ENCODE data around the gene NCSTN.

The NCSTN gene

DNA sequence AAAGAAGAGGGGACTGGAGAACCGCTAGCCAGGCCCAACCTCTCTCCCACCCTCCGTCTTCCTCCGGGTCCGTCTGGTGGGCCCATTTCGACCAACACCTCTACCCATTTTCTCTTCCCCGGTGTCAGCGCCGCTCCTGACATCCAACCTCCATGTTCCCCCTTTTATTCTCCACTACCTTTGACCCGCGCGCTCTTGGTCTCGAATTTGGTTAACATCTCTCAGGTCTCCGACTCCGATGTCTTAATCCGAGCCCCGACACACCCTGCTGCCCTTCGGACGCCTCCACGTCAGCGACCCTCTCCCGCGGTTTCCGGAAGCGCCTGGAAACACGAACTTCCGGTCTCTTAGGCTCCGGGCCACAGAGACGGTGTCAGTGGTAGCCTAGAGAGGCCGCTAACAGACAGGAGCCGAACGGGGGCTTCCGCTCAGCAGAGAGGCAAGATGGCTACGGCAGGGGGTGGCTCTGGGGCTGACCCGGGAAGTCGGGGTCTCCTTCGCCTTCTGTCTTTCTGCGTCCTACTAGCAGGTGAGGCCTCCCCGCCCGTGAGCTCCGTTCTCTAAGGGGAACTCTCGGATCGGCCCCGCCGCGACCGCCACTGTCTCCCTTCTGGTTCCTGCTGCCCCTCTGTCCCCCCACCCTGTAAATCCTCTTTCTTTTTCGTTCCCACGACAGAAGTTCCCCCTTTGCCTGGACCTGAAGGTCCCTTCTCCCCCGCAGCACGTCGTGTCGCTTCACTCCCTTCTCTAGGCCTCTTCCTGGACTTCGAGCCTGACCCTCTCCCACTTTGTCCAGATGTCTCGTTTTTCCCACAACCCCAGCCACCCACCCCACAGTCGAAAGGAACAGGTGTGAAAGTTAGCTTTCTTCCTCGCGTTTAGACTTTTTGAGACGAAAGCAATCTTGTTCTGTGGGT lies at the start of gene NCSTN, which contains the start of gene COPA:
TSS of gene NCSTN (plus strand) at position 431 of the 917 bp plus-strand sequence. CDS start at position 445, 14 bp downstream.
TSS of gene COPA (minus strand) at position 298 of the 917 bp plus-strand sequence. CDS start at position 218, 80 bp downstream.
- peak; percentile 88 to 89 for DNase-seq

- no peak for DNase-seq
Observed at GRCh38 chr1:160296036-160296435, 47.1 kb upstream of the NCSTN start.

- no peak for DNase-seq
Observed at GRCh38 chr1:160300173-160300572, 43.0 kb upstream of the NCSTN start.

DNA sequence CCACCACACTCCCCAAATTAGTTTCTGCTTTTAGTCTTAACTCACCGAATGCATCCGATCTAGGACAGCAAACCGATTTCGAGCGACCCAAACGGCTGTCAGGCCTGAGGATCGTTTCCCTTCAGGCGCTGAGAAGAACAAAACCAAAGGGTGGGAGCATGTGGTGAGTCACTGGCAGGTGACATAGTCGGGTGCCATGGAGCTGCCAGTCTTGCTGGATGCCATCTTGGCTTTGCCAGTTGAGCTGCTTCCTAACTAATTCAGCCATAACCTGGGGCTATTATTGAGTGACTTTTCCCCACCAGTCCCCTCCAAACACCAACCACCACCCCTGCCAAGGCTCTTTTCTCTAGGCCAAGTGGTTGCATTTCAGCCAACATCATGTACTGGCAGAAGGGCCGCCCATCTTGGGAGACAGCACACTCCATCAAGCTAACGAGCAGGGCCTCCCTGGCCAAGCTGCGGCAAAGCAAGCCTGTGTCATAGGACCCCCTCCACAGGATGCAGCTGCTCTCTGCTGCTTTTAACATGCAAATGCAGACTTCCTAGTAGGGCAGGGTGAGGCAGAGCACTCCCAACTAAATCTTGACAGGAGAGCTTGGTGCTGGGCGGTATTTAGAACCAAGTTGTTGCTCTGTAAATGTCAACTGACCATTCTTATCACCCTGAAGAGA lies 35.9 kb upstream of the NCSTN start:
- DNase-seq = no peak

GRCh38 chr1:160308451-160309184 lies 34.6 kb upstream of the NCSTN start:
- no peak for DNase-seq

- DNase-seq = no peak
Observed at GRCh38 chr1:160309185-160309557, 34.0 kb upstream of the NCSTN start.

- no peak for DNase-seq
Observed at GRCh38 chr1:160309571-160309970, 33.6 kb upstream of the NCSTN start.

DNA sequence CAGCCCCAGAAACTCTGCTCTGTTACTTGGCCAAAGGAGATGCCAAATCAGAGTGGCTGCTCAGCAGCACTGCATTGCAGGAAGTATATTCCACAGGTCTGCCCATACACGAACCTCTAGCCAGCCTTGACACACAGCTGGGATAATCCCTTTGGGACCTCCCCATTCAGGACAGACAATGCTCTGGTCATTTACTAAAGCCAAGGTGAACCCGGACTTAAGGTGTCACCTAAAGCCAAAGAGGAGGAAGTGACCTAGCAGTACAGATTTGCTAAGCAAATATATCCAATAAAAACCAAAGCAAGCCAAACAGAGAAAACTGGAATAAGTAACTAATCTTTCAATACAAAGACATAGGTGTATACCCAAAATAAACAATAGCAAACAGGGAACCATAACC lies 27.8 kb upstream of the NCSTN start:
- no peak for DNase-seq

DNA sequence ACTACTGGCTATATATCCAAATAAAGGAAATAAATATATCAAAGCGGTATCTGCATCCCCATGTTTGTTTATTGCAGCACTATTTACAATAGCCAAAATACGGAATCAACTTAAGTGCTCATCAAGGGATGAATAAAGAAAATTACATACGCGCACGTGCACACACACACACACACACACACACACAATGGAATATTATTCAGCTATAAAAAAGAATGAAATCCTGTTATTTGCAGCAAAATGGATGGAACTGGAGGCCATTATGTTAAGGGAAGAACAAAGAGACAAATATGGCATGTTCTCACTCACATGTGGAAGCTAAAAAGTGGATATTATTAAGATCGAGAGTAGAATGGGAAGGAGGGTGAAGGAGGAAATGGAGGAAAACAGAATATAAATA lies 20.4 kb upstream of the NCSTN start:
- DNase-seq = no peak

- DNase-seq = no peak
Observed at GRCh38 chr1:160325252-160325651, 17.9 kb upstream of the NCSTN start.

GRCh38 chr1:160326418-160326817 lies 16.8 kb upstream of the NCSTN start:
- no peak for DNase-seq

DNA sequence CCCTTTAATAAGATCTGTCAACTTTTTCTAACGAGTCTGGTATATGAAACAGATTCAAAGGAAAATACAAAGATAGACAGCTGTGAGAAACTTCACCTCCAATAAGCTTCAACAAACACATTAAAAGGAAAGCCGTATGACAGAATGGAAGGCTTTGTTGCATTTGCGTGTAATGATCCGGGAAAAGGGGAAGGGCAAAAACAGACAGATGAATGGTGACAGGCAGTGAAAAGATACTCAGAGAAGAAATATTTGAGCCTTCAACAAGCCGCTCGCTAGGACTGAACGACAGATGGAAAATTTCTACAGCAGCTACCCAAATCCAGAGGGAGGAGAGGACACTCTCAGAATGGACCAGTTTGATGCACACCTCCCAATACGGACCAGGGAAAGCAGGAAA lies 15.0 kb upstream of the NCSTN start:
- no peak for DNase-seq

- DNase-seq = no peak
Observed at GRCh38 chr1:160330119-160330518, 13.1 kb upstream of the NCSTN start.

- DNase-seq = no peak
Observed at GRCh38 chr1:160332516-160332915, 10.7 kb upstream of the NCSTN start.

DNA sequence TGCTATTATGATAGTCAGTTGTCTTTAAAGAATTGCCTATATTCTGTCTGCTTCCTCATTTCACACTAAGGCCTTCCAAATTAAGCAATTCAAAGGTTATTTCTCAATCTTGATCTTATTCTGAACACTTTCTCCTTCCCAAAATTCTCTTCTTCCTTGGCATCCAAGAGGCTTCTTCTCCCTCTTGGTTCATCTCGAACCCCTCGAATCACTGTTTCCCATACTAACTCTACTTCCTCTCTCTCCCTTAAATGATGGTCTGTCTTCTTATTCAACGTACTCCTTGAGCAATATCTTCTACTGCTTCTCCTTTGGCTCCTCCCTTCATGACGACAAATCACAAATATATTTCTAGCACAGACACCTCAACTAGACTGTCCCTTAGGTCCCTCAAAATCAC lies 4.6 kb upstream of the NCSTN start:
- DNase-seq = no peak

- no peak for DNase-seq
Observed at GRCh38 chr1:160340146-160340545, 3.0 kb upstream of the NCSTN start.

- no peak for DNase-seq
Observed at GRCh38 chr1:160340866-160341265, 2.3 kb upstream of the NCSTN start.

- DNase-seq = no peak
Observed at GRCh38 chr1:160342526-160342925, 657 bp upstream of the NCSTN start.

- no peak for DNase-seq
Observed at GRCh38 chr1:160344241-160344640, 1.1 kb downstream of the NCSTN start.

DNA sequence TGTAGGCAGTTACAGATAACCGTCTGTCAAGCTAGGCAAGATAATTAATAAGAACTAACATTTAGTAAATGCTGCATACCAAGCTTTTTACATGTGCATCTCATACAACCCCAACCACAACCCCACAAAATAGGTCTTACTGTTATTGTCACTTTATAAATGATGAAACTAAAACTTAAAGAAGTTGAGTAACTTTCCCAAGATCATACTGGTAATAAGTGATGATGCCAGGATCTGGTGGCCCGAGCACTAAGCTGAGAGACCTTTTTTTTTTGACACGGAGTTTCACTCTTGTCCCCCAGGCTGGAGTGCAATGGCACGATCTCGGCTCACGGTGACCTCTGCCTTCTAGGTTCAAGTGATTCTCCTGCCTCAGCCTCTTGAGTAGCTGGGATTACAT lies 1.8 kb downstream of the NCSTN start:
- no peak for DNase-seq

DNA sequence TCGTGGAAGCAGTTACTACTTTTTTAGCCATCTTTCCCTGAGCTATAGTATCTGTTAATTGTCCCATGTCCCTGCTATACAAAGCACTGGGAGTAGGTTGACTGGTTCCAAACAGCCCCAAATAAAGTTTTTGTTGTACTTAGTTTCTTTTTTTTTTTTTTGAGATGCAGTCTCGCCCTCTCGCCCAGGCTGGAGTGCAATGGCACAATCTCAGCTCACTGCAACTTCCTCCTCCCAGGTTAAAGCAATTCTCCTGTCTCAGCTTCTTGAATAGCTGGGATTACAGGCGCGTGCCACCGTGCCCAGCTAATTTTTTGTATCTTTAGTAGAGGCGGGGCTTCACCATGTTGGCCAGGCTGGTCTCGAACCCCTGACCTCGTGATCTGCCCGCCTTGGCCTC lies 3.3 kb downstream of the NCSTN start:
- no peak for DNase-seq

DNA sequence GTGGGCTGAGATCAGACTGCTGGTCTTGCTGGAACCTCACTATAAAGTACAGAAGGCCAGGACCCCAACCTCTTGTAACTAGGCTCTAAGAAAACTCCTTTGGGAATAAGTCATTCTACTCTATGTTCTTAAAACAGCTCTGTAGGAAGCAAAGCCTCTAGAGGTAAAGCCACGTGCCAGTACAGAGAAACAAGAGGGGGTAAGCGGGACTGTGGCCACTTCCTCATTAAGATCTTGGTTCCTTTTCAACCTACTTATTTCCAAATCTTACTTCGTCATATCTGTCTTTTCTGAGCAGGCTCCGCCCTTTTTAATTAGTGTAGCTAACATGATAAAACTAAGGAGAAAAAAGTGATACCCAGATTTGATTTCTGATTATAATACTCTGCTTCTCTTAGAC lies 3.8 kb downstream of the NCSTN start:
- no peak for DNase-seq

GRCh38 chr1:160351629-160352028 lies 8.4 kb downstream of the NCSTN start:
- DNase-seq = no peak

DNA sequence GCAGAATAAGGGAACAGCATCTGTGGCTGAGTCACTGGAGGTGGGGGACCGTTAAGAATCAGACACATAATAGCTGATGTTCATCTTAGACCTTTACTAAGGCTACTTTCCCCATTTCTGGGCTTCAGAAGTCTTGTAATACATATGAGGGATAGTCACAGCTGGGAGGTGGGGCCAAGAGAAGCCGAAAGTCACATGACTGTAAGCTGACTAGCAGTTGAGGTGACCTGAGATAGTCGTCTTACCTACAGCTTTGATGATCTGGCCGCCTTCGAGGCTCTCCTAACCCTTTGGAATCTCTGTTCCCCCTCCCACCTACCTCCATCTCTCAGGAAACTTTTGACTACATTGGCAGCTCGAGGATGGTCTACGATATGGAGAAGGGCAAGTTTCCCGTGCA lies 9.4 kb downstream of the NCSTN start:
- no peak for DNase-seq
